B cell (primary cell): Measurements from ENCODE around the gene INSIG2. TPM values are rescaled to one million over a fixed set of nuclear protein-coding genes. Genes with fewer than 3 reads are reported as not detected.

Experiments used
- ATAC-seq: fragments of 200-7000 bp; cut with Tn5 transposase; one replicate; pipeline ENCODE4 v1.10.0; 2021; ENCODE audit warnings: low read depth, mild to moderate bottlenecking, moderate number of reproducible peaks, moderate library complexity
- CTCF ChIA-PET: fragments of 350-600 bp; sonication (Branson Sonifier 250); formaldehyde crosslinking; loops from one replicate; lab custom pipeline; 2021; ENCODE audit warnings: antibody characterized with exemption, inconsistent platforms; lab: Charles Lee
- POLR2A ChIA-PET: fragments of 350-600 bp; sonication (Branson Sonifier 250); formaldehyde crosslinking; loops from one replicate; lab custom pipeline; 2021; ENCODE audit warnings: antibody characterized with exemption; lab: Charles Lee
- DNase-seq: peaks from one replicate; pipeline ENCODE4 v3.0.0; 2013
- H2AFZ ChIP-seq: 2 replicates; pipeline ENCODE4 v1.6.1; 2012; ENCODE audit warnings: mild to moderate bottlenecking, low read depth, low read length; ENCODE audit not compliant: insufficient read depth, poor library complexity, severe bottlenecking
- H3K27ac ChIP-seq, 2 donors: 1 replicate in 1 of 2; 2 replicates in 1 of 2; pipeline ENCODE4 v1.5.1; 2012 to 2013; ENCODE audit warnings: low read length in 2 of 2, mild to moderate bottlenecking in 2 of 2, moderate library complexity in 1 of 2
- H3K27me3 ChIP-seq, 4 experiments: fragments of 200-600 bp in 1 of 4; sonication (generic) in 1 of 4; replicated peaks in 1 of 4; 1 replicate in 2 of 4; 2 replicates in 2 of 4; pipeline versions ENCODE4 v1.6.1 to v1.7.0; 2013 to 2016; ENCODE audit warnings: low read length in 3 of 4, mild to moderate bottlenecking in 2 of 4, mixed read lengths in 1 of 4, moderate library complexity in 1 of 4; ENCODE audit not compliant: insufficient read depth in 4 of 4, control insufficient read depth in 3 of 4; ENCODE audit errors: control extremely low read depth in 1 of 4
- H3K36me3 ChIP-seq, 2 experiments: replicated peaks in 1 of 2; 1 replicate in 1 of 2; 2 replicates in 1 of 2; pipeline versions ENCODE4 v1.6.1 to v1.7.1; 2013; ENCODE audit warnings: low read length in 1 of 2; ENCODE audit not compliant: insufficient read depth in 2 of 2, control insufficient read depth in 1 of 2; ENCODE audit errors: control extremely low read depth in 1 of 2, extremely low read depth in 1 of 2
- H3K4me1 ChIP-seq, 2 donors: fragments of 200-600 bp in 1 of 2; sonication (generic) in 1 of 2; 1 replicate in 1 of 2; 2 replicates in 1 of 2; pipeline versions ENCODE4 v1.5.1 to v1.6.1; 2013 to 2017; ENCODE audit warnings: low read length in 2 of 2; ENCODE audit not compliant: control insufficient read depth in 2 of 2, insufficient read depth in 2 of 2
- H3K4me2 ChIP-seq: replicated peaks from 2 replicates; pipeline ENCODE3; 2012; ENCODE audit warnings: mild to moderate bottlenecking, low read depth, low read length; ENCODE audit not compliant: poor library complexity, severe bottlenecking
- H3K4me3 ChIP-seq, 5 experiments: fragments of 200-600 bp in 1 of 5; sonication (generic) in 1 of 5; 1 replicate in 3 of 5; 2 replicates in 2 of 5; pipeline versions ENCODE4 v1.5.1 to v1.7.0; 2011 to 2016; ENCODE audit warnings: low read length in 4 of 5, mild to moderate bottlenecking in 4 of 5, low read depth in 2 of 5, control low read depth in 1 of 5, moderate library complexity in 1 of 5; ENCODE audit not compliant: insufficient read depth in 1 of 5; ENCODE audit errors: control extremely low read depth in 1 of 5, extremely low read depth in 1 of 5
- H3K79me2 ChIP-seq: fragments of 200-600 bp; sonication (generic); one replicate; pipeline ENCODE4 v1.6.0; 2016; ENCODE audit warnings: low read length; ENCODE audit not compliant: control insufficient read depth, insufficient read depth
- H3K9ac ChIP-seq: fragments of 200-600 bp; sonication (generic); 2 replicates; pipeline ENCODE4 v1.6.1; 2017; ENCODE audit warnings: mild to moderate bottlenecking, low read length, moderate library complexity
- H3K9me3 ChIP-seq, 3 donors: one replicate each; pipeline versions ENCODE4 v1.6.1 to v1.7.1; 2013; ENCODE audit warnings: low read length in 2 of 3; ENCODE audit not compliant: control insufficient read depth in 2 of 3, insufficient read depth in 1 of 3; ENCODE audit errors: control extremely low read depth in 1 of 3
- H4K20me1 ChIP-seq: 2 replicates; pipeline ENCODE4 v1.6.0; 2012; ENCODE audit warnings: mild to moderate bottlenecking, low read length; ENCODE audit not compliant: insufficient read depth, control insufficient read depth, poor library complexity, severe bottlenecking
- H3K27ac Mint-ChIP-seq: one replicate; pipeline ENCODE4 v1.8.0; 2021; ENCODE audit warnings: mixed read lengths
- H3K27me3 Mint-ChIP-seq: one replicate; pipeline ENCODE4 v1.8.0; 2021; ENCODE audit warnings: mixed read lengths
- H3K4me1 Mint-ChIP-seq: one replicate; pipeline ENCODE4 v1.8.0; 2021; ENCODE audit warnings: mixed read lengths
- H3K4me3 Mint-ChIP-seq: one replicate; pipeline ENCODE4 v1.8.0; 2021; ENCODE audit warnings: mixed read lengths
- H3K9me3 Mint-ChIP-seq: one replicate; pipeline ENCODE4 v1.8.0; 2022; ENCODE audit warnings: mixed read lengths; ENCODE audit not compliant: insufficient read depth
- CTCF ChIP-seq: fragments of 200-600 bp; IDR thresholded peaks from one replicate; pipeline ENCODE4 v1.8.0; 2022; ENCODE audit warnings: antibody characterized with exemption, mild to moderate bottlenecking
- EZH2 ChIP-seq: IDR thresholded peaks from 2 replicates; pipeline ENCODE4 v1.6.1; 2012; ENCODE audit warnings: borderline replicate concordance, low read depth, mild to moderate bottlenecking, moderate library complexity, low read length; ENCODE audit not compliant: insufficient read depth, poor library complexity, severe bottlenecking
- WGBS: methylation state at CpG from one replicate; pipeline ENCODE4 v1.1.5; 2013; ENCODE audit warnings: missing lambda C conversion rate; ENCODE audit not compliant: insufficient coverage; 5-methylcytosine and 5-hydroxymethylcytosine counted together
- intact Hi-C: fragments of 100-400 bp; cut with micrococcal nuclease; formaldehyde crosslinking; loops from one replicate; pipeline ENCODE4 v1.10.0; 2022
- polyA plus RNA-seq: library from polyadenylated mRNA; depleted of rRNA; stranded (reverse); fragments of >200 nt; gene quantifications from 2 replicates; pipeline ENCODE4 v1.2.3, GENCODE V29; 2012
- total RNA-seq, 2 donors: library from RNA; stranded (reverse); fragments of 120-200 nt in 1 of 2; gene quantifications; 1 replicate in 1 of 2; 2 replicates in 1 of 2; pipeline versions ENCODE4 v1.2.3 to v1.2.4, GENCODE V29; 2013 to 2022

The INSIG2 gene
- total and polyA plus RNA-seq, 2 donors (not counting 1 experiment from before 2014, with no cell fraction given): 14.2 to 29.5 TPM

- TF ChIP-seq EZH2 (no peak), CTCF (no peak)
- H3K27ac Mint-ChIP-seq: no peak overlapping the region
- no peak for DNase-seq
- H3K4me2 ChIP-seq: no peak overlapping the region
- intact Hi-C loops: no loop called here
- H3K9me3 Mint-ChIP-seq: no peaks in the 10 kb centered on the region
- H3K27me3 Mint-ChIP-seq: no peaks in the 10 kb centered on the region
- no peak overlapping the region for H2AFZ ChIP-seq
- H4K20me1 ChIP-seq: no peaks in the 10 kb centered on the region
- CTCF ChIA-PET: interaction anchor here (0.9 to 1.0 kb wide), 2 partner anchors 10 to 78 kb away, joined by 3 read pairs; no protein-coding TSS in a partner anchor
- ATAC-seq: no peak
- no peak overlapping the region for H3K4me3 ChIP-seq
- H3K27ac ChIP-seq: no peak overlapping the region
- POLR2A ChIA-PET: no interaction called here
- no peaks in the 10 kb centered on the region for H3K9me3 ChIP-seq
- H3K4me1 Mint-ChIP-seq: peaks cover 7% of the 10 kb centered on the region
- no peak overlapping the region for H3K4me3 Mint-ChIP-seq
- no CpG with 5 or more reads among the region's 1 CpG for WGBS
- peaks cover 4 to 20% of the 10 kb centered on the region in 2 experiments for H3K36me3 ChIP-seq
- no peaks in the 10 kb centered on the region for H3K4me1 ChIP-seq
- no peaks in the 10 kb centered on the region for H3K27me3 ChIP-seq
- H3K9ac ChIP-seq: no peak overlapping the region
- H3K79me2 ChIP-seq: no peaks in the 10 kb centered on the region
These were observed 22.7 kb downstream of the INSIG2 start for GRCh38 chr2:118110991-118111390.

- WGBS: 91% methylated on average over 2 of the region's 4 CpGs
- no peak overlapping the region for H3K27ac ChIP-seq
- POLR2A ChIA-PET: no interaction called here
- H3K4me2 ChIP-seq: no peak overlapping the region
- no peak overlapping the region for H3K9ac ChIP-seq
- TF ChIP-seq CTCF (no peak), EZH2 (no peak)
- Mint-ChIP-seq H3K27ac (no peak overlapping the region), H3K9me3 (no peaks in the 10 kb centered on the region), H3K4me1 (peaks cover 7% of the 10 kb centered on the region), H3K27me3 (no peaks in the 10 kb centered on the region), H3K4me3 (no peak overlapping the region)
- H3K4me3 ChIP-seq: no peak overlapping the region
- H2AFZ ChIP-seq: no peak overlapping the region
- H3K36me3 ChIP-seq: peaks cover 4 to 10% of the 10 kb centered on the region in 2 experiments
- ATAC-seq (no peak), DNase-seq (no peak)
- intact Hi-C loops: no loop called here
- no peaks in the 10 kb centered on the region for H4K20me1 ChIP-seq
- H3K4me1 ChIP-seq: no peaks in the 10 kb centered on the region
- H3K79me2 ChIP-seq: no peaks in the 10 kb centered on the region
- no peaks in the 10 kb centered on the region for H3K9me3 ChIP-seq
- CTCF ChIA-PET: no interaction called here
- H3K27me3 ChIP-seq: no peaks in the 10 kb centered on the region
These were observed 24.6 kb downstream of the INSIG2 start for GRCh38 chr2:118112771-118113334.
